ENCODE measurements around the gene MMP11. TPM values are rescaled to one million over a fixed set of nuclear protein-coding genes. Genes with fewer than 3 reads are reported as not detected.

MMP11 gene
- total and polyA plus RNA-seq, 2 experiments from 2014 or later = 25.2 to 36.2 TPM

- no peak for DNase-seq (ENCODE audit: low spot score)
- H3K9me3 ChIP-seq (ENCODE audit: low read depth) = no peaks in the 10 kb centered on the region
- H3K4me1 ChIP-seq (ENCODE audit: insufficient read depth) = peaks cover 6% of the 10 kb centered on the region
- no peaks in the 10 kb centered on the region for H3K27me3 ChIP-seq
- H4K20me1 ChIP-seq (ENCODE audit: insufficient read depth, poor library complexity, severe bottlenecking) = no peaks in the 10 kb centered on the region
- no peaks in the 10 kb centered on the region for H3K79me2 ChIP-seq
- no peak for TF ChIP-seq CTCF (IDR thresholded peaks at IDR 0.05; ENCODE audit: poor library complexity)
- no peak for TF ChIP-seq EZH2 (IDR thresholded peaks at IDR 0.05; ENCODE audit: borderline replicate concordance)
- no peak for TF ChIP-seq EZH2phosphoT487 (IDR thresholded peaks at IDR 0.05; ENCODE audit: low read depth, severe bottlenecking, unreplicated experiment)
- H3K27ac ChIP-seq = no peak overlapping the region
- H3K4me2 ChIP-seq = no peak overlapping the region
- H2AFZ ChIP-seq = no peak overlapping the region
- H3K4me3 ChIP-seq = no peak overlapping the region
- H3K36me3 ChIP-seq (replicated peaks; ENCODE audit: insufficient read depth, low read depth) = no peaks in the 10 kb centered on the region
- 87% methylated on average over 4 of the region's 4 CpGs for WGBS (ENCODE audit: low lambda C conversion rate, missing lambda C conversion rate)
- H3K9me2 ChIP-seq (replicated peaks; ENCODE audit: insufficient read depth) = no peaks in the 10 kb centered on the region
Observed at GRCh38 chr22:23759566-23759965, 13.1 kb upstream of the MMP11 start.

- Histone ChIP-seq H3K9me3 (ENCODE audit: low read depth) (no peaks in the 10 kb centered on the region), H2AFZ (no peak overlapping the region), H3K9me2 (replicated peaks; ENCODE audit: insufficient read depth) (no peaks in the 10 kb centered on the region), H3K4me3 (no peak overlapping the region), H4K20me1 (ENCODE audit: insufficient read depth, poor library complexity, severe bottlenecking) (no peaks in the 10 kb centered on the region), H3K27me3 (no peaks in the 10 kb centered on the region), H3K27ac (no peak overlapping the region), H3K4me1 (ENCODE audit: insufficient read depth) (peaks cover 6% of the 10 kb centered on the region), H3K36me3 (replicated peaks; ENCODE audit: insufficient read depth, low read depth) (no peaks in the 10 kb centered on the region), H3K4me2 (no peak overlapping the region), H3K79me2 (no peaks in the 10 kb centered on the region)
- WGBS (ENCODE audit: low lambda C conversion rate, missing lambda C conversion rate) = 92% methylated on average over 6 of the region's 6 CpGs
- TF ChIP-seq EZH2phosphoT487 (IDR thresholded peaks at IDR 0.05; ENCODE audit: low read depth, severe bottlenecking, unreplicated experiment) (no peak), CTCF (IDR thresholded peaks at IDR 0.05; ENCODE audit: poor library complexity) (no peak), EZH2 (IDR thresholded peaks at IDR 0.05; ENCODE audit: borderline replicate concordance) (no peak)
- DNase-seq (ENCODE audit: low spot score) = no peak
Observed at GRCh38 chr22:23760056-23760455, 12.6 kb upstream of the MMP11 start.

GRCh38 chr22:23762842-23763578 is 9.6 kb upstream of the MMP11 start, which contains the start of gene C22orf15:
Gene C22orf15, plus strand, starts transcription at chr22:23762990. Its CDS starts 317 bp downstream, at chr22:23763307.
- Histone ChIP-seq H3K27ac (no peak within 1 kb of the TSS), H3K36me3 (replicated peaks; ENCODE audit: insufficient read depth, low read depth) (no peaks in the 10 kb centered on the region), H3K79me2 (peaks cover 1% of the 10 kb centered on the region), H3K4me3 (no peak within 1 kb of the TSS), H4K20me1 (ENCODE audit: insufficient read depth, poor library complexity, severe bottlenecking) (no peaks in the 10 kb centered on the region), H3K27me3 (no peaks in the 10 kb centered on the region), H3K4me2 (peak within 1 kb of the TSS; percentile 53), H2AFZ (no peak within 1 kb of the TSS), H3K9me2 (replicated peaks; ENCODE audit: insufficient read depth) (no peaks in the 10 kb centered on the region), H3K4me1 (ENCODE audit: insufficient read depth) (peaks cover 10% of the 10 kb centered on the region), H3K9me3 (ENCODE audit: low read depth) (no peaks in the 10 kb centered on the region)
- DNase-seq (ENCODE audit: low spot score) = no peak
- TF ChIP-seq EZH2phosphoT487 (IDR thresholded peaks at IDR 0.05; ENCODE audit: low read depth, severe bottlenecking, unreplicated experiment) (no peak), CTCF (IDR thresholded peaks at IDR 0.05; ENCODE audit: poor library complexity) (no peak), EZH2 (IDR thresholded peaks at IDR 0.05; ENCODE audit: borderline replicate concordance) (no peak)
- 77% methylated on average over 12 of the region's 23 CpGs for WGBS (ENCODE audit: low lambda C conversion rate, missing lambda C conversion rate)
